ENCODE results near the gene PRIM2.
"Not testable (repeated sequence)": the region's sequence is repeated elsewhere in the genome, so short reads cannot be mapped to it uniquely, and the experiment has no call there.

The PRIM2 gene

DNA sequence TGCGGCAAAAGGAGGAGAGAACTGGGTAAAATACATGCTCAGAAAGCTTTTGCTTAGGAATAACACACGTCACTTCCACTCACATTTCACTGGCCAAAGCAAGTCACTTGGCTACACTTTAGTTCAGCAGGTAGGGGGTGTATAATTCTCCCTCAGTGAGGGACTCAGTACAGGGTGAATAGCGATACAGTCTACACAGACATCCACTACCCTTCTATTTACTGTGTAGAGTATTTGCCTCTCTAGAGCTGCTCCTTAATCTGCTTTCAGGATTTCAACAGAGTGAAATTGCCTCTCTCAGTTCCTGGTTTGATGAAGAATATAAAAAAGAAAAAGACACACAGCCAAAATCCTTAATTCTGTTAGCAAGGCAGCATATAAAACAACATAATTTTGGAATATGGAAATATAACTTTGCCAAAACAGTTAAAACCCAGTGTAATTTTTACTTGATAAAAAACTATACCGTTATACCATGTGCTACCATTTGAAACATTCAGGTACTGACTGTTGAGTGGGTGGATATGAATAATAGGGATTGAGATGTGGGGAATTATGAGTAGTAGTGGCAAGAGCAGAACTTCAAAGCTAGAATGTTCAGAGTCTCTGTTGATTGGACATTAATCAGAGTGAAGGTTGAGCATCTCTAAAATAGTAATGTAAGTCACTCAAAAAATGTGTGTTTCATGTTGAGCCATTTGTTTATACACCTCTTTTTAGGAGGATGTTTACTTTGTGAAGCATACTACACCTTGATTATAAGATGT is 51.7 kb downstream of the PRIM2 start:
- DNase-seq = not testable (repeated sequence)

- DNase-seq = not testable (repeated sequence)
These were observed 54.3 kb downstream of the PRIM2 start for GRCh38 chr6:57371779-57372178.

GRCh38 chr6:57374764-57375163 is 57.3 kb downstream of the PRIM2 start:
- DNase-seq = not testable (repeated sequence)

- DNase-seq = not testable (repeated sequence)
These were observed 58.7 kb downstream of the PRIM2 start for GRCh38 chr6:57376083-57376482.

DNA sequence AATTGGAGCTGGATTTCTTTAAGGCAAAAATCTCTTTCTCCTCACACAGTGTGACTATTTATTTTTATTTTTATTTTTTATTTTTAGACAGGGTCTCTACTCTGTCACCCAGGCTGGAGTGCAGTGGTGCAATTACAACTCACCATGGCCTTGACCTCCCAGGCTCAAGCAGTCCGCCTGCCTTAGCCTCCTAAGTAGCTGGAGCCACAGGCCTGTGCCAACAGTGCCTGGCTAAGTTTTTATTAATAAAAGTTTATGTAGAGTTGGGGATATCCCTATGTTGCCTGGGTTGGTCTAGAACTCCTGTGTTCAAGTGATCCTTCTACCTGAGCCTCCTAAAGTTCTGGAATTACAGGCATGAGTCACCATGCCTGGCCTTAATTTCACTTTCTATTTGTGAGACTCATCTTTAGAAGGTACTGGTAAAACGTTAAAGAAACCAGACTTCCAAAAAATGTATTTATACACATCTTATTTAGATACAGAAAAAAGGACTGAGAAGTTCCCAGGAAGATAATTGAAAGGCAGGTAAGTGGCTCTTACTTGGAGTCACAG is 71.7 kb downstream of the PRIM2 start:
- not testable (repeated sequence) for DNase-seq

DNA sequence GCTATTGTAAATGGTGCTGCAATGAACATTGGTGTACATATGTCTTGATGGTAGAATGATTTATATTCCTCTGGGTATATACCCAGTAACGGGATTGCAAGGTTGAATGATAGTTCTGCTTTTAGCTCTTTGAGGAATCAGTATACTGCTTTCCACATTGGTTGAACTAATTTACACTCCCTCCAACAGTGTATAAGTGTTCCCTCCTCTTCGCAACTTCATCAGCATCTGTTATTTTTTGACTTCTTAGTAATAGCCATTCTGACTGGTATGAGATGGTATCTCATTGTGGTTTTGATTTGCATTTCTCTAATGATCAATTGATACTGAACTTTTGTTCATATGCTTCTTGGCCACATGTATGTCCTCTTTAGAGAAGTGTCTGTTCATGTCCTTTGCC is 73.4 kb downstream of the PRIM2 start:
- not testable (repeated sequence) for DNase-seq

DNA sequence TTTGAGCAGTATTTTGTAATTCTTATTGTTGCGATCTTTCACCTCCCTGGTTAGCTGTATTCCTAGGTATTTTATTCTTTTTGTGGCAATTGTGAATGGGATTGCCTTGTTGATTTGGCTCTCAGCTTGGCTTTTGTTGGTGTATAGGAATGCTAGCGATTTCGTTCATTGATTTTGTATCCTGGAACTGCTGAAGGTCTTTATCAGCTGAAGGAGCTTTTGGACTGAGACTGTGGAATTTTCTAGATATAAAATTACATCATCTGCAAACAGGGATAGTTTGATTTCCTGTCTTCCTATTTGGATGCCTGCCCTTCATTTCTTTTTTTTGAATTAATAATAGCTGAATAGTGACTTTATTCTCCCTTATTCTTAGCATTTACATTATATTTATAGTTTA is 74.6 kb downstream of the PRIM2 start:
- not testable (repeated sequence) for DNase-seq

DNA sequence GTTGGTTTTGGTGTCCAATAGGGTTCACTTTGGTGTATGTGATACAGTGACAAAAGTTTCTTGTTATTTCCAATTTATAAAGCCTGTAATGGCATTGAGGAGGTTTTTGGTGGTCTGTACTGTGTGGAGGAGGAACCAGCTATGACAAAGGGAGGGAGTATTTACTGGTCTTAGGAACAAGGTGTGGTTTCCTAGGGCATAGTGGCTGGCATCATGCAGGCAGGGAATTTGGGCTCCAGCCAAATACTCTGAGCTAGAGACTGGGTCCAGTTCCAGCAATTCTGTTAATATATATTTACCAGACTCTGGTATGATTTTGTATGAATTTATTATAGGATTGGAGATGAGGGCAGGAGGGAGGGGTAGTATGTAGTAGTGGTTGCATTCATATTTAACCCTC is 101.9 kb downstream of the PRIM2 start:
- not testable (repeated sequence) for DNase-seq

DNA sequence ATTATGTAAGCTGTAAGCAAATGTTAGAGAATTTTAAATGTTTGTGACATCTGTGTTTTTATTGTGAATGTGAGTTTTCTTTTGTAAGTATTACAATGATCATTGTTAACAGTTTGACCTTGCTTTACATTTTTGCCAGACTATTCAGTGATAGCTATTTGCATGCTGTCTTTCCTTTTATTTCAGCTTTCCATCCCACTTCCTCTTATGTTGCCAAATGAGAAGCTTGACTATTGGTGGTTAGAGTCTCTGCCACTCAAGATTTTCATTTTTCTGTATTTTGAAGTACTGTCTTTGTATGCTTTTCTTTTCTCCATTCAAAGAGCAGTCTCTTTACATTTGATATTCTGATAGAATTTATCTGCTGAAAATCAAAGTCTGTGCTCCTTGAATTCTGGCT is 104.1 kb downstream of the PRIM2 start:
- DNase-seq = no peak

DNA sequence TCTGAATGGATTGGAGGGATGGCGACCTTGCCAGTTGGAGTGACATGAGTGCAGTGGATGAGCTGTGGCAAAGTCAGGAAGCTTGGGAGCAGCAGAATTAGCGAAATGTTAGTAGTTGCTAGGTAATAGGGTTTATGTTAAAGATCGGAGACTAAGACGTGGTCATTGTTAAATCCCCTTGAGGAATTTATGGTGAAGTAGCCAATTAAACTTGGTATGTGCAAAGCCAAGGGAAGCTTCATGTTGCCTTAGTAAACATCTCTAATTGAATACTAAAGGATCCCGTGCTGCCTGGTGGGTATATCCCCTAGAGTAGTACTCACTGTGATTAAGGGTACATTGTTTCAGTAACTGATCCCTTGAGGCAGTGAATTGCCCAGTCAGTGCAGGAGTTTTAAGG is 106.0 kb downstream of the PRIM2 start:
- no peak for DNase-seq

- DNase-seq = not testable (repeated sequence)
These were observed 114.3 kb downstream of the PRIM2 start for GRCh38 chr6:57431742-57432141.

GRCh38 chr6:57432157-57432556 is 114.7 kb downstream of the PRIM2 start:
- no peak for DNase-seq

GRCh38 chr6:57432919-57433684 is 115.7 kb downstream of the PRIM2 start:
- no peak for DNase-seq

GRCh38 chr6:57433790-57434189 is 116.4 kb downstream of the PRIM2 start:
- not testable (repeated sequence) for DNase-seq

DNA sequence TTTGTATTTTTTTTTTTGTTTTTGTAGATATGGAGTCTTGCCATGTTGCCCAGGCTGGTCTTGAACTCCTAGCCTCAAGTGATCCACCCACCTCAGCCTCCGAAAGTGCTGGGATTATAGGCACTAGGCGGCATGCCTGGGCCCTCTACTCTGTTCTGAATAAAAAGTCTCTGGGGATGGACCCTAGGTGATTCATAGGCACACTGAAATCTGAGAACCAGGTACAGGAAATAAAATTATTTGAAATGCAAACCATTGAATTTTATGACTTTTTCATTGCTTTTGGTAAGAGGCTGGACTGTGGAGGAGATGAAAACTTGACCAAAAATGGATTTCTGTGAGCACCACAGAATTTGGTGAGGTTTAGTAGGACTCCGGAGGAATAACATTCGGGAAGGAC is 117.5 kb downstream of the PRIM2 start:
- no peak for DNase-seq

- no peak for DNase-seq
These were observed 118.2 kb downstream of the PRIM2 start for GRCh38 chr6:57435475-57436160.

GRCh38 chr6:57440735-57441134 is 123.3 kb downstream of the PRIM2 start:
- DNase-seq = not testable (repeated sequence)

DNA sequence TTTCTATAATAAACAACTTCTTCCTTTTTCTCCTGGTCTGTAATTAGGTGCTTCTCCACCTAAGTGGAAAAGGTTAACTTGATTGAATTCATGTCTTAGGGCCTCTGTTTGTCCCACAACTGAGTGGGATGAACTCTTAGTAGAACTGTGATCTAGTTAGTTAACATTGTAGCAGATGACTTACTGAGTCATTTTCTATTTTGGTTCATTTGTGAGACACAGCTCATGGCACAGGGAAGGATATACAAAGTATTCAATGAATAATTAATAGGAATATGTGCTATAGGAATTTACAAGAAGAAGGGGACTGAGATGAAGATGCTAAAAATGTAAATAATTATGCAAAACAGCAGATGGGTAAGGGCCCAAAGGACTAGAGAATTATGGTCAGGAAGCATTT is 124.7 kb downstream of the PRIM2 start:
- DNase-seq = not testable (repeated sequence)

- DNase-seq = not testable (repeated sequence)
These were observed 125.8 kb downstream of the PRIM2 start for GRCh38 chr6:57443181-57443580.

DNA sequence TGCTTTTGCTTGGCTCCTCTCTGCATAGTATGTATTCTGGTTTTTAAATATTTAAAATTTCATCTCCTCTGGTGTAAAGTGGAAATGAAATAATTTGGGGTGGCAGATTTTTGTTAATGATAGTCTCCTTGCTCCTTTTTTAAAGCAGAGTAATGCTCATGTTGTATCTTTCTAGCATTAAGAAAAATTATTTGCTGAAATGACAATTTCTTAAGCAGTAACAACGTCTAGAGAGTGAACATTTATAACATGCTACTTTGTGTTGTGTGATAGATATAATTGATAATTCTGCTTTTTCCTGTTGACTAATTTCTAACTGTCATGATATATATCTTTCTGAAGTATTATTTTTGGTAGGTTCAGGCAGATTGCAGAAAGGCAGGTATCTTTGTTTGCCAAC is 127.4 kb downstream of the PRIM2 start:
- not testable (repeated sequence) for DNase-seq

DNA sequence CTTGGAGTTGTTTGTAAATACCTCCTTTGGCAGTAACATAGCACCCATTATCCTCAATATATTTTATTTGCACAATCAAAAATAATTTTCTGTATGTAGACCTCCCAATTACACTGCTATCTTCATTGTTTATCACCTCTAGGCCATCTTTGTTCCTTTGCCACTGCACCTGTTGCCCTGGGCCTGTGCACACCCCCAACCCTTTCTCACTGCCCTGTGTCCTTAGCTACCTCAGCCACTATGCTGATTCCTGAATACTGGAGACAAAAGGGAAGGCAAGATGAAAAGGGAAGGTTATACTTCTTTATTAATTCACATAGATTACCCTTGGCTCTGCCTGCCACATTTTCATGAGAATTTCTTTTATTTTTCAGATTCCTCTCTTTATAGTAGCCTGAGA is 127.9 kb downstream of the PRIM2 start:
- DNase-seq = not testable (repeated sequence)

DNA sequence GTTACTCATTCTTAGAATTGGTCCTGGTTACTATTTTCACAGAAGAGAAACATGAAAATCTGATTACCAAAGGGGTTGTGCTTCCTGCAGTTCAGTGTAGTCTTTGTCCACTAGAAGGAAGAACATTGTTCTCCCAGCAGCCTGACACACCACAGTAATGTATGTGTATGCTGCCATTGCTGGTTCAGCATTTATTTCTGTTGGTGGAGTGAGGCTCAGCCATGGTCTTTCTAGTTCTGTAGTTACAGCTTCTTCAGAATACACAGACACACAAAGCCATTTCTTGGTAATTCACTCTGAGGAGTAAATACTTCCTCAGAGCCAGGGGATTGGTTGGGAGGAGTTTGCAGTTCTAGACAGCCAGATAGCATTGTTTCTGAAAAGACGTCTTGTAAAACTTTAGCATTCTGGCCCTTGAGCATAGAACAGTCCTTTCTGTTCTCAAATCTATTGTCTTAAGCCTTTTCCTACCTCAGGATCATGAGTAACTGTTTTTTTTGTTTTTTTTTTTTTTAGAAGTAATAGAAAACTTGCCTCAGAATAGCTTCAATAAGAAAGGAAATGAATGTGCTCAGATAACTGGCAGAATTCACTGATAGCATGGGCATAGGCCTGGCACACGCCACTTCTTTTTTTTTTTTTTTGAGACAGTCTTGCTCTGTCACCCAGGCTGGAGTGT is 128.5 kb downstream of the PRIM2 start:
- DNase-seq = not testable (repeated sequence)
